ENCODE results near the gene ZFP30. TPM values are rescaled to one million over a fixed set of nuclear protein-coding genes. Genes with fewer than 3 reads are reported as not detected.

The ZFP30 gene
- total RNA-seq, 1 donor from 2014 or later: 39.6 TPM

GRCh38 chr19:37594982-37595382 lies 60.3 kb downstream of the ZFP30 start:
- H3K27me3 Mint-ChIP-seq (ENCODE audit: insufficient read depth, low read depth): no peaks in the 10 kb centered on the region

GRCh38 chr19:37594304-37594981 lies 60.8 kb downstream of the ZFP30 start, which contains the start of the genes ZNF540 and ZNF571:
ZNF540 (plus strand) TSS chr19:37594876; CDS start chr19:37598448, 3,572 bp downstream.
ZNF571 (minus strand) TSS chr19:37594792; CDS start chr19:37586676, 8,116 bp downstream.
- no peak within 1 kb of the TSS for H3K27ac ChIP-seq
- H3K79me2 ChIP-seq (ENCODE audit: low read depth): peaks cover 12% of the 10 kb centered on the region
- H3K4me3 Mint-ChIP-seq: peak within 1 kb of the TSS; percentile 98
- H2AFZ ChIP-seq (replicated peaks): peak within 1 kb of the TSS; percentile 85
- H3F3A ChIP-seq (ENCODE audit: low read depth): peaks cover 11% of the 10 kb centered on the region
- peak within 1 kb of the TSS; percentile 86 for H3K27ac Mint-ChIP-seq
- H3K4me1 ChIP-seq: peaks cover 4% of the 10 kb centered on the region
- DNase-seq (ENCODE audit: low spot score): peak; percentile 95
- peak within 1 kb of the TSS; percentile 92 for H3K4me2 ChIP-seq
- peaks cover 5% of the 10 kb centered on the region for H3K9me3 ChIP-seq (ENCODE audit: low read depth)
- no peaks in the 10 kb centered on the region for H4K20me1 ChIP-seq (ENCODE audit: low read depth)
- H3K27me3 ChIP-seq: peaks cover 19% of the 10 kb centered on the region
- peaks cover 12% of the 10 kb centered on the region for H3K4me1 Mint-ChIP-seq
- H3K9me3 Mint-ChIP-seq: peaks cover 54% of the 10 kb centered on the region
- H3K27me3 Mint-ChIP-seq (ENCODE audit: insufficient read depth, low read depth): no peaks in the 10 kb centered on the region
- TF ChIP-seq, protein P1, sequence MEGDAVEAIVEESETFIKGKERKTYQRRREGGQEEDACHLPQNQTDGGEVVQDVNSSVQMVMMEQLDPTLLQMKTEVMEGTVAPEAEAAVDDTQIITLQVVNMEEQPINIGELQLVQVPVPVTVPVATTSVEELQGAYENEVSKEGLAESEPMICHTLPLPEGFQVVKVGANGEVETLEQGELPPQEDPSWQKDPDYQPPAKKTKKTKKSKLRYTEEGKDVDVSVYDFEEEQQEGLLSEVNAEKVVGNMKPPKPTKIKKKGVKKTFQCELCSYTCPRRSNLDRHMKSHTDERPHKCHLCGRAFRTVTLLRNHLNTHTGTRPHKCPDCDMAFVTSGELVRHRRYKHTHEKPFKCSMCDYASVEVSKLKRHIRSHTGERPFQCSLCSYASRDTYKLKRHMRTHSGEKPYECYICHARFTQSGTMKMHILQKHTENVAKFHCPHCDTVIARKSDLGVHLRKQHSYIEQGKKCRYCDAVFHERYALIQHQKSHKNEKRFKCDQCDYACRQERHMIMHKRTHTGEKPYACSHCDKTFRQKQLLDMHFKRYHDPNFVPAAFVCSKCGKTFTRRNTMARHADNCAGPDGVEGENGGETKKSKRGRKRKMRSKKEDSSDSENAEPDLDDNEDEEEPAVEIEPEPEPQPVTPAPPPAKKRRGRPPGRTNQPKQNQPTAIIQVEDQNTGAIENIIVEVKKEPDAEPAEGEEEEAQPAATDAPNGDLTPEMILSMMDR (IDR thresholded peaks at IDR 0.05): no peak
- TF ChIP-seq EZH2 (IDR thresholded peaks at IDR 0.05) (peak; percentile 43), EZH2phosphoT487 (IDR thresholded peaks at IDR 0.05) (no peak)
- H3K36me3 ChIP-seq: no peaks in the 10 kb centered on the region
- peak within 1 kb of the TSS; percentile 67 for H3K4me3 ChIP-seq
- H3K36me3 Mint-ChIP-seq: peaks cover 17% of the 10 kb centered on the region
- no peak within 1 kb of the TSS for H3K9ac ChIP-seq

More at GRCh38 chr19:37594982-37595382, 60.3 kb downstream of the ZFP30 start:
- Mint-ChIP-seq H3K9me3 (peaks cover 51% of the 10 kb centered on the region), H3K4me1 (peaks cover 12% of the 10 kb centered on the region), H3K27ac (peak overlapping the region; percentile 19), H3K4me3 (peak overlapping the region; percentile 98), H3K36me3 (peaks cover 17% of the 10 kb centered on the region)
- H3K4me1 ChIP-seq: peaks cover 4% of the 10 kb centered on the region
- TF ChIP-seq, protein P1 (IDR thresholded peaks at IDR 0.05): no peak
- TF ChIP-seq EZH2 (IDR thresholded peaks at IDR 0.05) (no peak), EZH2phosphoT487 (IDR thresholded peaks at IDR 0.05) (no peak)
- H3K9ac ChIP-seq: no peak overlapping the region
- H3K27me3 ChIP-seq: peaks cover 19% of the 10 kb centered on the region
- H3K36me3 ChIP-seq: no peaks in the 10 kb centered on the region
- peak overlapping the region; percentile 67 for H3K4me3 ChIP-seq
- H3K9me3 ChIP-seq (ENCODE audit: low read depth): peaks cover 5% of the 10 kb centered on the region
- H3K79me2 ChIP-seq (ENCODE audit: low read depth): peaks cover 12% of the 10 kb centered on the region
- no peaks in the 10 kb centered on the region for H4K20me1 ChIP-seq (ENCODE audit: low read depth)
- no peak for DNase-seq (ENCODE audit: low spot score)
- H3F3A ChIP-seq (ENCODE audit: low read depth): peaks cover 11% of the 10 kb centered on the region
- peak overlapping the region; percentile 92 for H3K4me2 ChIP-seq
- peak overlapping the region; percentile 85 for H2AFZ ChIP-seq (replicated peaks)
- no peak overlapping the region for H3K27ac ChIP-seq

GRCh38 chr19:37593996-37594303 lies 61.3 kb downstream of the ZFP30 start:
- peak overlapping the region; percentile 86 for H3K27ac Mint-ChIP-seq
- Histone ChIP-seq H3K9me3 (ENCODE audit: low read depth) (peaks cover 5% of the 10 kb centered on the region), H3K4me2 (peak overlapping the region; percentile 92), H3K9ac (no peak overlapping the region), H3K4me3 (peak overlapping the region; percentile 67), H2AFZ (replicated peaks) (peak overlapping the region; percentile 85), H3F3A (ENCODE audit: low read depth) (peaks cover 11% of the 10 kb centered on the region), H3K36me3 (no peaks in the 10 kb centered on the region), H4K20me1 (ENCODE audit: low read depth) (no peaks in the 10 kb centered on the region), H3K79me2 (ENCODE audit: low read depth) (peaks cover 12% of the 10 kb centered on the region), H3K4me1 (peaks cover 4% of the 10 kb centered on the region), H3K27me3 (peaks cover 19% of the 10 kb centered on the region), H3K27ac (no peak overlapping the region)
- peaks cover 57% of the 10 kb centered on the region for H3K9me3 Mint-ChIP-seq
- TF ChIP-seq EZH2 (IDR thresholded peaks at IDR 0.05) (no peak), EZH2phosphoT487 (IDR thresholded peaks at IDR 0.05) (no peak)
- TF ChIP-seq, protein P1 (IDR thresholded peaks at IDR 0.05): no peak
- peaks cover 12% of the 10 kb centered on the region for H3K4me1 Mint-ChIP-seq
- H3K4me3 Mint-ChIP-seq: peak overlapping the region; percentile 98
- peaks cover 19% of the 10 kb centered on the region for H3K36me3 Mint-ChIP-seq
- no peaks in the 10 kb centered on the region for H3K27me3 Mint-ChIP-seq (ENCODE audit: insufficient read depth, low read depth)
- DNase-seq (ENCODE audit: low spot score): no peak
